DND-41 (cell line): ENCODE measurements around the gene HDLBP.

Source experiments
- ATAC-seq: fragments of 200-7000 bp; cut with Tn5 transposase; 3 replicates; pipeline ENCODE4 v1.9.1; 2021; ENCODE audit warnings: low read depth; ENCODE audit not compliant: insufficient read depth
- DNase-seq: peaks from one replicate; pipeline ENCODE4 v3.0.0-alpha.2; 2020
- H2AFZ ChIP-seq: 2 replicates; pipeline ENCODE4 v1.6.0; 2012; ENCODE audit warnings: low read depth, low read length
- H3K27ac ChIP-seq: 2 replicates; pipeline ENCODE4 v1.5.1; 2012; ENCODE audit warnings: low read length, inconsistent platforms
- H3K27me3 ChIP-seq: fragments of 200-600 bp; sonication (generic); 2 replicates; pipeline ENCODE4 v1.6.0; 2012; ENCODE audit warnings: low read length, mild to moderate bottlenecking, inconsistent platforms; ENCODE audit not compliant: insufficient read depth, poor library complexity
- H3K36me3 ChIP-seq: 2 replicates; pipeline ENCODE4 v1.5.1; 2012; ENCODE audit warnings: low read length, inconsistent platforms; ENCODE audit not compliant: insufficient read depth
- H3K4me1 ChIP-seq: 2 replicates; pipeline ENCODE4 v1.5.1; 2012; ENCODE audit warnings: mild to moderate bottlenecking, low read length; ENCODE audit not compliant: insufficient read depth
- H3K4me2 ChIP-seq: 2 replicates; pipeline ENCODE4 v1.6.0; 2012; ENCODE audit warnings: mild to moderate bottlenecking, moderate library complexity, low read length, inconsistent platforms; ENCODE audit not compliant: insufficient read depth
- H3K4me3 ChIP-seq, 2 experiments: fragments of 200-600 bp in 1 of 2; shearing (Covaris generic) in 1 of 2; 2 replicates each; pipeline ENCODE4 v1.5.1; 2012 to 2016; ENCODE audit warnings: inconsistent platforms in 2 of 2, low read length in 2 of 2, mild to moderate bottlenecking in 2 of 2, low read depth in 1 of 2, moderate library complexity in 1 of 2
- H3K79me2 ChIP-seq: 2 replicates; pipeline ENCODE4 v1.6.0; 2012; ENCODE audit warnings: low read length, inconsistent platforms; ENCODE audit not compliant: insufficient read depth
- H3K9ac ChIP-seq: 2 replicates; pipeline ENCODE4 v1.6.0; 2012; ENCODE audit warnings: low read depth, mild to moderate bottlenecking, inconsistent platforms, low read length, moderate library complexity
- H3K9me3 ChIP-seq: 2 replicates; pipeline ENCODE4 v1.5.1; 2012; ENCODE audit warnings: low read length, moderate library complexity, mild to moderate bottlenecking, inconsistent platforms; ENCODE audit not compliant: insufficient read depth, severe bottlenecking
- H4K20me1 ChIP-seq: 2 replicates; pipeline ENCODE4 v1.6.0; 2012; ENCODE audit warnings: low read length; ENCODE audit not compliant: insufficient read depth
- CTCF ChIP-seq: IDR thresholded peaks from 2 replicates; pipeline ENCODE4 v1.5.1; 2012; ENCODE audit warnings: borderline replicate concordance, low read length, moderate library complexity, mild to moderate bottlenecking; ENCODE audit not compliant: poor library complexity, severe bottlenecking; ENCODE audit errors: extremely low read depth
- EZH2 ChIP-seq: IDR thresholded peaks from 3 replicates; pipeline ENCODE4 v1.6.1; 2012; ENCODE audit warnings: borderline replicate concordance, low read depth, mild to moderate bottlenecking, moderate library complexity, low read length, inconsistent platforms; ENCODE audit not compliant: severe bottlenecking

Gene HDLBP

GRCh38 chr2:241183221-241183620, 132.3 kb downstream of the HDLBP start:
- Histone ChIP-seq H3K9ac (no peak overlapping the region), H3K4me1 (no peaks in the 10 kb centered on the region), H2AFZ (no peak overlapping the region), H3K27ac (no peak overlapping the region), H3K4me2 (no peak overlapping the region), H3K9me3 (no peaks in the 10 kb centered on the region), H3K36me3 (peaks cover 29% of the 10 kb centered on the region), H3K4me3 (no peak overlapping the region), H4K20me1 (no peaks in the 10 kb centered on the region), H3K79me2 (no peaks in the 10 kb centered on the region), H3K27me3 (no peaks in the 10 kb centered on the region)
- TF ChIP-seq EZH2 = no peak
- TF ChIP-seq CTCF = no peak
- DNase-seq (no peak), ATAC-seq (no peak)

- Histone ChIP-seq H3K27me3 (no peaks in the 10 kb centered on the region), H3K4me2 (no peak overlapping the region), H2AFZ (no peak overlapping the region), H3K9me3 (no peaks in the 10 kb centered on the region), H3K4me1 (no peaks in the 10 kb centered on the region), H4K20me1 (no peaks in the 10 kb centered on the region), H3K36me3 (peaks cover 33% of the 10 kb centered on the region), H3K79me2 (no peaks in the 10 kb centered on the region), H3K4me3 (no peak overlapping the region), H3K27ac (no peak overlapping the region), H3K9ac (no peak overlapping the region)
- TF ChIP-seq CTCF = no peak
- TF ChIP-seq EZH2 = no peak
- no peak for ATAC-seq
- no peak for DNase-seq
Measured at GRCh38 chr2:241182531-241183133, 132.8 kb downstream of the HDLBP start.

- H4K20me1 ChIP-seq = no peaks in the 10 kb centered on the region
- H3K79me2 ChIP-seq = no peaks in the 10 kb centered on the region
- no peak overlapping the region for H3K27ac ChIP-seq
- ATAC-seq = no peak
- TF ChIP-seq CTCF (no peak), EZH2 (no peak)
- H3K9ac ChIP-seq = no peak overlapping the region
- H3K4me2 ChIP-seq = no peak overlapping the region
- no peak overlapping the region for H3K4me3 ChIP-seq
- H3K36me3 ChIP-seq = peaks cover 35% of the 10 kb centered on the region
- H3K4me1 ChIP-seq = no peaks in the 10 kb centered on the region
- no peak overlapping the region for H2AFZ ChIP-seq
- H3K9me3 ChIP-seq = no peaks in the 10 kb centered on the region
- DNase-seq = no peak
- no peaks in the 10 kb centered on the region for H3K27me3 ChIP-seq
Measured at GRCh38 chr2:241182126-241182525, 133.3 kb downstream of the HDLBP start.
